Sigmoid colon (tissue), 7 donors: ENCODE results near the gene NRXN3. TPM values are rescaled to one million over a fixed set of nuclear protein-coding genes. Genes with fewer than 3 reads are reported as not detected.

Source experiments
- DNase-seq: peaks from one replicate; pipeline ENCODE4 v3.0.0-alpha.2; 2019
- H3K27ac ChIP-seq, 4 donors: fragments of 200-600 bp; sonication (generic); one replicate each; pipeline ENCODE4 v1.5.1; 2016 to 2019; ENCODE audit warnings: mild to moderate bottlenecking in 1 of 4
- H3K27me3 ChIP-seq, 3 donors: fragments of 200-600 bp; sonication (generic); one replicate each; pipeline ENCODE4 v1.5.1; 2019; ENCODE audit warnings: mild to moderate bottlenecking in 1 of 3
- H3K36me3 ChIP-seq, 4 donors: fragments of 200-600 bp; sonication (generic); one replicate each; pipeline ENCODE4 v1.5.1; 2016 to 2019
- H3K4me1 ChIP-seq, 4 donors: fragments of 200-600 bp; sonication (generic); one replicate each; pipeline ENCODE4 v1.5.1; 2017 to 2019
- H3K4me3 ChIP-seq, 4 donors: fragments of 200-600 bp; sonication (generic); one replicate each; pipeline ENCODE4 v1.5.1; 2017 to 2019; ENCODE audit warnings: mild to moderate bottlenecking in 2 of 4, moderate library complexity in 1 of 4
- H3K9me3 ChIP-seq, 4 donors: fragments of 200-600 bp in 3 of 4; sonication (generic) in 3 of 4; one replicate each; pipeline versions ENCODE4 v1.5.1 to v1.6.1; 2013 to 2019
- EP300 ChIP-seq, 4 donors: sonication (generic); formaldehyde crosslinking; IDR thresholded peaks; one replicate each; pipeline ENCODE4 v1.6.1; 2017; ENCODE audit warnings: antibody characterized with exemption in 4 of 4
- POLR2A ChIP-seq, 2 donors: fragments of 450-650 bp; IDR thresholded peaks; one replicate each; pipeline ENCODE4 v1.6.1; 2016; ENCODE audit warnings: antibody characterized with exemption in 2 of 2, mild to moderate bottlenecking in 2 of 2, moderate library complexity in 2 of 2
- POLR2AphosphoS5 ChIP-seq, 4 donors: sonication (generic); formaldehyde crosslinking; IDR thresholded peaks; one replicate each; pipeline ENCODE4 v1.6.1; 2017; ENCODE audit warnings: antibody characterized with exemption in 4 of 4
- whole genome bisulfite sequencing, 2 donors: extraction: QIAGEN DNeasy Blood & Tissue Kit; methylation state at CpG; one replicate each; pipeline ENCODE4 v1.1.7; 2013; 5-methylcytosine and 5-hydroxymethylcytosine counted together
- intact Hi-C: fragments of 100-400 bp; cut with DNase I; formaldehyde crosslinking; loops from one replicate; pipeline ENCODE4 v1.15.1; 2023
- polyA plus RNA-seq, 3 donors: library from polyadenylated mRNA; stranded (reverse); fragments of 200-250 nt; gene quantifications; one replicate each; pipeline ENCODE4 v1.2.3, GENCODE V29; 2013
- total RNA-seq, 4 donors: library from RNA; depleted of rRNA; stranded (reverse); fragments of >200 nt; gene quantifications; one replicate each; pipeline ENCODE4 v1.1.0, GENCODE V29; 2016
- TF ChIP-seq, protein P1 (sequence below), 4 experiments: fragments of 450-650 bp in 3 of 4; fragments of 200-600 bp in 1 of 4; IDR thresholded peaks; one replicate each; pipeline ENCODE4 v1.5.1; 2016 to 2019; ENCODE audit warnings: antibody characterized with exemption in 4 of 4, mild to moderate bottlenecking in 3 of 4, moderate library complexity in 2 of 4
- donor health status: healthy with polysubstance abuse.
- donor health status: Bipolar disorder and iron deficiency.
- donor health status: healthy.

Gene NRXN3
- total and polyA plus RNA-seq, 7 donors = 0.23 to 46.3 (median 23.2) TPM

DNA sequence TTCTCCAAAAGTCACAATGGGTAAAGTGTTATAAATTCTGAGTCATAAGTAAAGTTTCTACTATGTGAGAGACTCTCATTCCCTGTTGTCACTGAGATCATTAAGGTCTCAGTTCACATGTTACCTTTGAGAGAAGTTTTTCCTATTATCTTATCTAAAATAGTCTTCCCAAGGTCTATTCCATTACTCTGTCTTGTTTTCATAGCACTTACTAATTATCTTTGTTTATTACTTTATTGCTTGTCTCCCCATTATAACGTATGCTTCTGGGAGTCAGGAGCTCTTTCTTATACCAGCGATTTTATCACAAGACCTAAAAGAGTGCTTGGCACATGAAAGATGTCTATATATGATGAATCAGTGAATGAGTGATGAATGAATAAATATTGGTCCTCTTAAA is 1039.2 kb downstream of the NRXN3 start:
- TF ChIP-seq, protein P1, sequence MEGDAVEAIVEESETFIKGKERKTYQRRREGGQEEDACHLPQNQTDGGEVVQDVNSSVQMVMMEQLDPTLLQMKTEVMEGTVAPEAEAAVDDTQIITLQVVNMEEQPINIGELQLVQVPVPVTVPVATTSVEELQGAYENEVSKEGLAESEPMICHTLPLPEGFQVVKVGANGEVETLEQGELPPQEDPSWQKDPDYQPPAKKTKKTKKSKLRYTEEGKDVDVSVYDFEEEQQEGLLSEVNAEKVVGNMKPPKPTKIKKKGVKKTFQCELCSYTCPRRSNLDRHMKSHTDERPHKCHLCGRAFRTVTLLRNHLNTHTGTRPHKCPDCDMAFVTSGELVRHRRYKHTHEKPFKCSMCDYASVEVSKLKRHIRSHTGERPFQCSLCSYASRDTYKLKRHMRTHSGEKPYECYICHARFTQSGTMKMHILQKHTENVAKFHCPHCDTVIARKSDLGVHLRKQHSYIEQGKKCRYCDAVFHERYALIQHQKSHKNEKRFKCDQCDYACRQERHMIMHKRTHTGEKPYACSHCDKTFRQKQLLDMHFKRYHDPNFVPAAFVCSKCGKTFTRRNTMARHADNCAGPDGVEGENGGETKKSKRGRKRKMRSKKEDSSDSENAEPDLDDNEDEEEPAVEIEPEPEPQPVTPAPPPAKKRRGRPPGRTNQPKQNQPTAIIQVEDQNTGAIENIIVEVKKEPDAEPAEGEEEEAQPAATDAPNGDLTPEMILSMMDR (IDR thresholded peaks at IDR 0.05) = no peak
- TF ChIP-seq POLR2AphosphoS5 (IDR thresholded peaks at IDR 0.05) (no peak), EP300 (IDR thresholded peaks at IDR 0.05) (no peak), POLR2A (IDR thresholded peaks at IDR 0.05) (no peak)
- intact Hi-C loops = no loop called here

DNA sequence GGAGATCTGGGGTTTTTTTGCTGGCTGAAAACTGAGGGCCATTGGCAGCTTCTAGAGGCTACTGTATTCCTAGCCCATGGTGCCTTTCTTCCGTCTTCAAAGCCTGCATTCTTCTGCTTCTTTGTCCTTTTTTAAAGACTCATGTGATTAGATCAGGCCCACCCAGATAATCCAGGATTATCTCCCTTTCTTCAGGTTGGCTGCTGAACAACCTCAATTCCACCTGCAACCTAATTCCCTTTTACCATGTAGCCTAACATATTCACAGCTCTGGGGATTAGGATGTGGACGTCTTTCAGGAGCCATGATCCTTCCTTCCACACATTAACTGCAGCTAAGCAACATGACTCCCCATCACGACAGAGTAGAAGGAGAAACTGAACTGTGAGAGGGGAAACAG is 1055.6 kb downstream of the NRXN3 start:
- H3K27ac ChIP-seq = no peak overlapping the region
- DNase-seq = no peak
- H3K9me3 ChIP-seq = no peaks in the 10 kb centered on the region
- H3K27me3 ChIP-seq = no peaks in the 10 kb centered on the region
- 75 to 86% methylated on average over 3 of the region's 3 CpGs for WGBS, 2 donors
- TF ChIP-seq EP300 (IDR thresholded peaks at IDR 0.05) = no peak
- TF ChIP-seq, protein P1 (IDR thresholded peaks at IDR 0.05) = no peak
- no peak for TF ChIP-seq POLR2A (IDR thresholded peaks at IDR 0.05)
- TF ChIP-seq POLR2AphosphoS5 (IDR thresholded peaks at IDR 0.05) = no peak
- H3K4me1 ChIP-seq = no peaks in the 10 kb centered on the region
- no peaks in the 10 kb centered on the region for H3K36me3 ChIP-seq
- intact Hi-C loops = no loop called here
- H3K4me3 ChIP-seq = no peak overlapping the region

More for the DNA sequence above, 1039.2 kb downstream of the NRXN3 start:
- Histone ChIP-seq H3K27ac (no peak overlapping the region), H3K4me1 (no peaks in the 10 kb centered on the region), H3K36me3 (no peaks in the 10 kb centered on the region), H3K27me3 (no peaks in the 10 kb centered on the region), H3K9me3 (no peaks in the 10 kb centered on the region), H3K4me3 (no peak overlapping the region)
- no peak for DNase-seq
- WGBS, 2 donors = 18 to 62% methylated on average over 2 of the region's 2 CpGs

DNA sequence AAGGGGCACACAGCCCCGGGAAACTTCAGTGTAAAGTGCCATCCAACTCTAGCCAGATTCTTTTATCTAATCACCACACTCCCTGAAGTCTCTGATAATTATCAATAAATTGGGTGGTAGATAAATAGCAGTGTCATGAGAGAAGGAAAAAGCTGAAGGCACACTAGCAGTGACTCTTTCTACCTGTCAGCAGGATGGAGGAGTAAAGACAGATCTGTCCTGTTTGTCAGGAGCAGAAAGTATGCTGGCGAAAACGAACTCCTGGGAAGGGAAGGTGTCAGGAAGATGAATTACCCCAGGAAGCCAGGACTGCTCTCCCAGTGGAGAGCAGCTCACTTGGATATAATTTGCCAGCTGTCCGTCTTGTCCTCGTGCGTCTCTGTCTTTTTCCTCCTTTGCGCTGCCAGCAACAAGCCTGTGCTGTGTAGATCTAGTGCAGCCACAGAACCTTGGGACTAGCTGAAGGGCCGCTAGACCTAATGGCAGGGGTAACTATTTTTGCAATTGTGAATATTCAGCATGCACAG is 1059.3 kb downstream of the NRXN3 start:
- no peaks in the 10 kb centered on the region for H3K27me3 ChIP-seq
- no peaks in the 10 kb centered on the region for H3K36me3 ChIP-seq
- intact Hi-C loops = no loop called here
- no peak overlapping the region for H3K27ac ChIP-seq
- DNase-seq = no peak
- no peak overlapping the region for H3K4me3 ChIP-seq
- 33 to 49% methylated on average over 8 of the region's 8 CpGs for WGBS, 2 donors
- no peaks in the 10 kb centered on the region for H3K4me1 ChIP-seq
- H3K9me3 ChIP-seq = no peaks in the 10 kb centered on the region
- TF ChIP-seq, protein P1 (IDR thresholded peaks at IDR 0.05) = no peak
- TF ChIP-seq POLR2A (IDR thresholded peaks at IDR 0.05) = no peak
- no peak for TF ChIP-seq EP300 (IDR thresholded peaks at IDR 0.05)
- no peak for TF ChIP-seq POLR2AphosphoS5 (IDR thresholded peaks at IDR 0.05)

DNA sequence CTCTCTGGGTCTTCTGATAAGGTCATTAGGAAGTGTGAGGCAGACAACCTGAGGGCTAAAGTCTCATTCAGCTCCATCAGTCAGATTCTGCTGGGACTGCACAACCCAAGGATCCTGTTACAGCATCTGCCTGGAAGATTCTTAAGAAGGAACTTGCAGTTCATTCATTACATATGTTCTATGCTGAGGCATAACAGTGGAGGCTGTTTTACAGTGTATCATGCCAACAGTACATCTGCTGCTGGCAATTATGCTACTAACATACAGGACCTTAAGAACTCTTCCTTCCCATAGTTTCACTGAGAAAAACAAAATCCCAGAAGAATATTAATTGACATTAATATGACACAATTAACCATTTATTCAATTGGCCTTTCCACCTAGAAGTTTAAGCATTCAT is 1072.5 kb downstream of the NRXN3 start:
- Histone ChIP-seq H3K4me3 (no peak overlapping the region), H3K9me3 (peaks cover 0 to 1% (median 0%) of the 10 kb centered on the region in 4 donors), H3K4me1 (peaks cover 0 to 5% (median 0%) of the 10 kb centered on the region in 4 donors), H3K36me3 (no peaks in the 10 kb centered on the region), H3K27ac (no peak overlapping the region), H3K27me3 (no peaks in the 10 kb centered on the region)
- intact Hi-C loops = no loop called here
- TF ChIP-seq POLR2AphosphoS5 (IDR thresholded peaks at IDR 0.05) (no peak), EP300 (IDR thresholded peaks at IDR 0.05) (no peak), POLR2A (IDR thresholded peaks at IDR 0.05) (no peak)
- TF ChIP-seq, protein P1 (IDR thresholded peaks at IDR 0.05) = no peak
- DNase-seq = no peak

DNA sequence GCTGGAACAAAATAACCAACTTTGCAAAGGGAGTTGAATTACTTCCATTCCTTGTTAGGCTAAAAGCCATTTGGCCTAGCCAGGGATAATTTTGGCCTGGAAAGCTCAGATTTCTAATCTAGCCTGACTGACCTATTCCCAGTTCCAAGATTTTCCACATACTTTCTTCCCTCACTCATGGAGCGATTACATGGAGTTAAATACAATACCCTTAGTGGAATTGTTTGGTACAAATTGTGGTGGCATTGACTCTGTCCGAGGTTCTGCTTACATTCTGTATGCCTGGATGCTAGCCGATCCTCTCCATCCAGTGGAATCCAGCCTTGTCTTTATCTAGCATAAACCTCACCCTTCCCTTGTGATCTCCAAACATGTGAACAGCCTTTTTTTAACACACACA is 1076.0 kb downstream of the NRXN3 start:
- Histone ChIP-seq H3K4me1 (peaks cover 0 to 5% (median 0%) of the 10 kb centered on the region in 4 donors), H3K9me3 (peaks cover 0 to under 1% (median 0%) of the 10 kb centered on the region in 4 donors), H3K27ac (no peak overlapping the region), H3K4me3 (no peak overlapping the region), H3K27me3 (no peaks in the 10 kb centered on the region), H3K36me3 (no peaks in the 10 kb centered on the region)
- no peak for DNase-seq
- intact Hi-C loops = no loop called here
- 70 to 78% methylated on average over 3 of the region's 3 CpGs for WGBS, 2 donors
- TF ChIP-seq POLR2A (IDR thresholded peaks at IDR 0.05) (no peak), EP300 (IDR thresholded peaks at IDR 0.05) (no peak), POLR2AphosphoS5 (IDR thresholded peaks at IDR 0.05) (no peak)
- TF ChIP-seq, protein P1 (IDR thresholded peaks at IDR 0.05) = no peak
